ENCODE measurements around the gene VPS33A. TPM values are rescaled to one million over a fixed set of nuclear protein-coding genes. Genes with fewer than 3 reads are reported as not detected.

The VPS33A gene
- total RNA-seq, 1 donor, result 19.0 TPM

DNA sequence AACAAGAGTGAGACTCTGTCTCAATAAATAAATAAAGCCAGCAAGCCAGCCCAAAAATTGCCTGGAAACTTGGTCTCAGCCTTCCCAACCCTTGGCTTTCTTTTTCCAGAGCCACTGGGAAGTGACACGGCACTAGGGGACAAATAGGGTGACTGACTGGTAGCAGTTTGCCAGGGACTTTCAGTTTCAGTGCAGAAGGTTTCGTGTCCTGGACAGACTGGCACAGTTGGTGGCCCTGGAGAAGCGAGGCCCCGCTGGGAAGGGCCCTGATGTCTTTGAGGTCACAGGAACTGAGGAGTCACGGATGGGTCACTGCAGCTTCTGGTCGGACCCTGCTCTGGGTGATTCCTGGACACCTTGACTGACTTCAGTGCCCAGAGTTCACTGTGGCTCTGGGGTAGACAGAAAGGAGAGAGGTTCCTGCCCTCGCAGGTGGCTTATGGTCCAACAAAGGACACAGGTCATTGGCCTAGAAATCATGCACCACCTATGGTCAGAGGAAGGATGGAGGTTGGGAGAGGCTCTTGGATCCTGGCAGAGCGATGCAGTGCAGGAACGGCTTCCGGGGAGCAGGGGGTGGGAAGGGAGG, 80.7 kb downstream of the VPS33A start:
- Histone ChIP-seq H3K4me1 (ENCODE audit: insufficient read depth, low read length) (peaks cover 22% of the 10 kb centered on the region), H3K27me3 (ENCODE audit: insufficient read depth, low read length) (peaks cover 3% of the 10 kb centered on the region), H3K4me3 (ENCODE audit: low read length) (no peak overlapping the region), H3K9me3 (ENCODE audit: low read depth, low read length) (no peaks in the 10 kb centered on the region)

GRCh38 chr12:122185079-122185478, 81.2 kb downstream of the VPS33A start:
- Histone ChIP-seq H3K27me3 (ENCODE audit: insufficient read depth, low read length) (peaks cover 3% of the 10 kb centered on the region), H3K9me3 (ENCODE audit: low read depth, low read length) (no peaks in the 10 kb centered on the region), H3K4me1 (ENCODE audit: insufficient read depth, low read length) (peaks cover 22% of the 10 kb centered on the region), H3K4me3 (ENCODE audit: low read length) (no peak overlapping the region)

DNA sequence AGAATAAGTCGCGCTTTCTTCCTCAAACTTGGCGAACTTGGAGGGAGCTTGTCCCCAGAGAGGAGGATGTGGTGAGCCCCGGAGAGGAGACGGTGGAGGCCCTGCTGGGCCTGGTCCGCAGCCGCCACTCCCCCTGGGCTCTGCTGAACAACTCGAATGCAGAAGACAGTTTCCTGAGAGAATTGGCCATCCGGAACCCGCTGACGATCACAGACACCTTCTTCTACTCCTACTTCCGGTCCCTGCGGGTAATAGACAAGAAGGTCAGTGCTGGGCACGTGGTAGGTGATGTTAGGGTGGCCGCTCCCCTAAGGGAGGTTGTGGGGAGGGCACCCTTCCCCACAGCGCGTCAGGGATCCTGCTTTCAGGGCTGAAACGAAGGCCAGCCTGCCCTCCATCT, 81.8 kb downstream of the VPS33A start:
- H3K4me1 ChIP-seq (ENCODE audit: insufficient read depth, low read length), result peaks cover 22% of the 10 kb centered on the region
- H3K27me3 ChIP-seq (ENCODE audit: insufficient read depth, low read length), result peaks cover 3% of the 10 kb centered on the region
- H3K4me3 ChIP-seq (ENCODE audit: low read length), result no peak overlapping the region
- no peaks in the 10 kb centered on the region for H3K9me3 ChIP-seq (ENCODE audit: low read depth, low read length)

DNA sequence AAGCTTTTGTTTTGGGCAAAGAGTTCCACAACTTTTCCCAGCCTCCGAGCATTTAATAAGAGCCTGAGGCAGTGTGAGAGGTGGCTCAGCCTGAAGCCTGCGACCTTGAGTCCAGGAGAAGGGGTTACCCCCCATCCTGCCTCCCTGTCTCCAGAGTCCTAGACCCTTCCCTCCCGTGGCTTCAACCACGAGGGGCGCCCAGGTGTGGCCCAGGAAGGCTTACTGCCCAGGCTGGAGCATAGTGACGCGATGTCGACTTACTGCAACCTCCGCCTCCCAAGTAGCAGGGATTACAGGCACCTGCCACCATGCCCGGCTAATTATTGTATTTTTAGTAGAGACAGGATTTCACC, 82.7 kb downstream of the VPS33A start:
- Histone ChIP-seq H3K4me1 (ENCODE audit: insufficient read depth, low read length) (peaks cover 22% of the 10 kb centered on the region), H3K9me3 (ENCODE audit: low read depth, low read length) (no peaks in the 10 kb centered on the region), H3K27me3 (ENCODE audit: insufficient read depth, low read length) (peaks cover 3% of the 10 kb centered on the region), H3K4me3 (ENCODE audit: low read length) (no peak overlapping the region)

DNA sequence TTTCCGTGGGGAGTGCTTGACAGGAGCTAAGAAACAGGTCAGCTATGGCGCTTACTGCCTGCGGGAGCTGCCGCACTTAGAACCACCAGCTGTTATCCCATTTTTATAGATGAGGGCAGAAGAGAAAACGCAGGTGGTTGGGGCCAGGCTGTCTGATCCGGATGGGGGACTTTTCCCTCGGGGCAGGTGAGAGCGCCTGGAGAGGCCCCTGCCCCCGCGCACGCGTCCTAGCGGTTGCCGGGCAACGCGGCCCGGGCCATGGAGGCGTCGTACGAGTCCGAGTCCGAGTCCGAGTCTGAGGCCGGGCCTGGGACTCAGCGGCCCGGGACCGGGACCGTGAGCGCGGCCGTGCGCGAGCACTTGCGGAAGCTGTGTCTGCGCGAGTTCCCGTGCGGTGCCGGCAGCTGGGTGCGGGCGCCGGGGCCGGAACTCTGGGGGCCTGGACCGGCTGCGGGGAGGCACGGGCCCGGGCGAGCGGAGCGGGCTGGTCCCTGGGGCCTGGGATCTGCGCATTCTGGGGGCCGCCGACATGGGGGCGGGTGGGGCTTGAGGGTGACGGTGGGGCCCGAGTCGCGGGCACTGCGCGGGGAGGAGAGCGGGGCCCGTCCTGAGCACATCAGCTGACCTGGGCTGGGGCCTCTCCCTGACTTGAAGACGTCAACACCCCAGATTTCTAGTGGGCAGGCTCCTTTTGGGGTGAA, 83.3 kb downstream of the VPS33A start, which contains the start of gene LRRC43:
TSS of gene LRRC43 (plus strand) at position 237 of the 701 bp plus-strand sequence. CDS start at position 259, 22 bp downstream.
- H3K27me3 ChIP-seq (ENCODE audit: insufficient read depth, low read length), result peaks cover 3% of the 10 kb centered on the region
- H3K4me3 ChIP-seq (ENCODE audit: low read length), result peak within 1 kb of the TSS; percentile 35
- H3K9me3 ChIP-seq (ENCODE audit: low read depth, low read length), result no peaks in the 10 kb centered on the region
- H3K4me1 ChIP-seq (ENCODE audit: insufficient read depth, low read length), result peaks cover 22% of the 10 kb centered on the region

Other genes with a start within 250 kb of the VPS33A start
- gene BCL7A, start 244.6 kb downstream of the VPS33A start, total RNA-seq, result 6.2 TPM
- gene MLXIP, start 187.7 kb downstream of the VPS33A start, total RNA-seq, result 27.1 TPM
- gene IL31, start 92.3 kb downstream of the VPS33A start, total RNA-seq, result not detected
- gene LRRC43, start 83.4 kb downstream of the VPS33A start, total RNA-seq, result 0.52 TPM
- gene B3GNT4, start 62.8 kb downstream of the VPS33A start, total RNA-seq, result 0.10 TPM
- 54.8 TPM for gene DIABLO, start 40.4 kb downstream of the VPS33A start, total RNA-seq
- 65.8 TPM for gene CLIP1, start 156.2 kb upstream of the VPS33A start, total RNA-seq
- 52.9 TPM for gene ZCCHC8, start 234.4 kb upstream of the VPS33A start, total RNA-seq

All from mononuclear cell (primary cell).